ENCODE measurements around the gene ZNF552. TPM values are rescaled to one million over a fixed set of nuclear protein-coding genes. Genes with fewer than 3 reads are reported as not detected.
A peak's percentile ranks its signal among the peaks of the same experiment; 100 is the strongest.
"Not testable (repeated sequence)": the region's sequence is repeated elsewhere in the genome, so short reads cannot be mapped to it uniquely, and the experiment has no call there.

Gene ZNF552
- total RNA-seq (10 to 100 TPM; 10.6 to 21.9 (median 16.3) TPM), polyA plus RNA-seq (10 to 100 TPM; 10.9 to 16.5 TPM), total RNA-seq (19.2 reads per million, percentile 49 among the genes with 10 or more reads in this experiment)

GRCh38 chr19:57814505-57815246 is at the start of gene ZNF552:
TSS of gene ZNF552 (minus strand) at chr19:57814913. CDS start at chr19:57814743, 170 bp downstream.
- ChIA-PET POLR2A (interaction anchor here (0.6 to 1.6 kb wide), 9 partner anchors 13 to 407 kb away, joined by 3 to 8 read pairs (median 3); partner anchors contain the start of genes ZNF417, ZNF586 and ZNF606), CTCF (no interaction called here)
- peaks cover 0 to 2% (median 0%) of the 10 kb centered on the region in 11 donors for H3K9me3 Mint-ChIP-seq
- H3K36me3 Mint-ChIP-seq, result peaks cover 2 to 26% (median 13%) of the 10 kb centered on the region in 5 donors
- intact Hi-C loops (cut with micrococcal nuclease), result loop anchor here (1.0 to 10.0 kb wide), 17 partner anchors 35 to 626 kb away; partner anchors contain the start of genes ZNF416 (in 2 of the 2), ZNF551 (in 2 of the 2), ZNF586 (in 2 of the 2) and ZNF587 (in 2 of the 2)
- H3K9me3 ChIP-seq (ENCODE audit: control insufficient read depth in 2 of 3, low read length in 3 of 3), result no peaks in the 10 kb centered on the region
- ATAC-seq, result peak; percentile 88
- DNase-seq, result peak; percentile 36 to 83 (median 75)
- peak within 1 kb of the TSS; percentile 89 to 97 (median 95) for H3K27ac Mint-ChIP-seq
- no peaks in the 10 kb centered on the region for H3K27me3 Mint-ChIP-seq
- peak within 1 kb of the TSS; percentile 98 for H3K27ac ChIP-seq (ENCODE audit: low read depth, low read length)
- H3K4me3 Mint-ChIP-seq, result peak within 1 kb of the TSS; percentile 93 to 98 (median 96)
- peaks cover 27 to 65% (median 50%) of the 10 kb centered on the region in 7 donors for H3K4me1 Mint-ChIP-seq
- peaks cover 10 to 29% of the 10 kb centered on the region in 2 donors for H3K4me1 ChIP-seq (ENCODE audit: control insufficient read depth in 2 of 2, insufficient read depth in 2 of 2, low read length in 2 of 2)
- H3K36me3 ChIP-seq (ENCODE audit: control insufficient read depth in 2 of 3, insufficient read depth in 3 of 3, low read length in 3 of 3), result peaks cover 0 to 18% (median 0%) of the 10 kb centered on the region in 3 experiments
- no peaks in the 10 kb centered on the region for H3K27me3 ChIP-seq (ENCODE audit: control insufficient read depth in 2 of 2, insufficient read depth in 2 of 2, low read length in 2 of 2)
- peak within 1 kb of the TSS; percentile 81 for H3K4me3 ChIP-seq (ENCODE audit: low read length)

- H3K4me3 Mint-ChIP-seq; H3K4me1 ChIP-seq (ENCODE audit: control insufficient read depth in 2 of 2, insufficient read depth in 2 of 2, low read length in 2 of 2); ATAC-seq; H3K4me3 ChIP-seq (ENCODE audit: low read length); H3K4me1 Mint-ChIP-seq; DNase-seq; H3K27me3 Mint-ChIP-seq; H3K27me3 ChIP-seq (ENCODE audit: control insufficient read depth in 2 of 2, insufficient read depth in 2 of 2, low read length in 2 of 2); H3K27ac Mint-ChIP-seq; H3K27ac ChIP-seq (ENCODE audit: low read depth, low read length); intact Hi-C loops (cut with micrococcal nuclease): not testable (repeated sequence)
- peaks cover 0 to 91% (median 67%) of the 10 kb centered on the region in 11 donors for H3K9me3 Mint-ChIP-seq
- peaks cover 0 to 90% (median 35%) of the 10 kb centered on the region in 3 experiments for H3K36me3 ChIP-seq (ENCODE audit: control insufficient read depth in 2 of 3, insufficient read depth in 3 of 3, low read length in 3 of 3)
- ChIA-PET CTCF (interaction anchor here (0.6 kb wide), 1 partner anchor 63 kb away, joined by 4 read pairs; no protein-coding TSS in a partner anchor), POLR2A (interaction anchor here (1.0 to 1.1 kb wide), 2 partner anchors 10 to 26 kb away, joined by 3 read pairs; partner anchors contain the start of gene ZNF814)
- H3K36me3 Mint-ChIP-seq, result peaks cover 22 to 91% (median 83%) of the 10 kb centered on the region in 5 donors
- H3K9me3 ChIP-seq (ENCODE audit: control insufficient read depth in 2 of 3, low read length in 3 of 3), result peaks cover 0 to 80% (median 30%) of the 10 kb centered on the region in 3 experiments
Measured at GRCh38 chr19:57862351-57862750, 47.6 kb upstream of the ZNF552 start.

- POLR2A ChIA-PET; H3K27me3 Mint-ChIP-seq; intact Hi-C loops (cut with micrococcal nuclease); ATAC-seq; H3K4me3 ChIP-seq (ENCODE audit: low read length); H3K4me3 Mint-ChIP-seq; H3K27ac ChIP-seq (ENCODE audit: low read depth, low read length); H3K27me3 ChIP-seq (ENCODE audit: control insufficient read depth in 2 of 2, insufficient read depth in 2 of 2, low read length in 2 of 2); CTCF ChIA-PET; DNase-seq; H3K27ac Mint-ChIP-seq: not testable (repeated sequence)
- Histone ChIP-seq H3K36me3 (ENCODE audit: control insufficient read depth in 2 of 3, insufficient read depth in 3 of 3, low read length in 3 of 3) (peaks cover 0 to 53% (median 7%) of the 10 kb centered on the region in 3 experiments), H3K9me3 (ENCODE audit: control insufficient read depth in 2 of 3, low read length in 3 of 3) (peaks cover 0 to 21% (median 0%) of the 10 kb centered on the region in 3 experiments), H3K4me1 (ENCODE audit: control insufficient read depth in 2 of 2, insufficient read depth in 2 of 2, low read length in 2 of 2) (peaks cover 7 to 11% of the 10 kb centered on the region in 2 donors)
- Mint-ChIP-seq H3K4me1 (peaks cover 22 to 35% (median 28%) of the 10 kb centered on the region in 7 donors), H3K36me3 (peaks cover 32 to 78% (median 70%) of the 10 kb centered on the region in 5 donors), H3K9me3 (peaks cover 4 to 68% (median 37%) of the 10 kb centered on the region in 11 donors)
Measured at GRCh38 chr19:57854117-57854516, 39.4 kb upstream of the ZNF552 start.

- H3K27ac Mint-ChIP-seq, result peak overlapping the region in 2 of 9 donors; percentile 9 to 60
- DNase-seq; intact Hi-C loops (cut with micrococcal nuclease); H3K27me3 ChIP-seq (ENCODE audit: control insufficient read depth in 2 of 2, insufficient read depth in 2 of 2, low read length in 2 of 2); H3K9me3 ChIP-seq (ENCODE audit: control insufficient read depth in 2 of 3, low read length in 3 of 3); H3K4me3 ChIP-seq (ENCODE audit: low read length); H3K27me3 Mint-ChIP-seq; ATAC-seq; H3K27ac ChIP-seq (ENCODE audit: low read depth, low read length): not testable (repeated sequence)
- H3K4me1 ChIP-seq (ENCODE audit: control insufficient read depth in 2 of 2, insufficient read depth in 2 of 2, low read length in 2 of 2), result peaks cover 7 to 11% of the 10 kb centered on the region in 2 donors
- CTCF ChIA-PET, result interaction anchor here (0.6 kb wide), 1 partner anchor 1526 kb away, joined by 3 read pairs; no protein-coding TSS in a partner anchor
- POLR2A ChIA-PET, result interaction anchor here (0.6 to 1.5 kb wide), 5 partner anchors 11 to 326 kb away, joined by 3 read pairs; partner anchors contain the start of gene ZNF814
- H3K4me3 Mint-ChIP-seq, result peak overlapping the region in 6 of 10 donors; percentile 33 to 94 (median 71)
- H3K4me1 Mint-ChIP-seq, result peaks cover 22 to 32% (median 28%) of the 10 kb centered on the region in 7 donors
- H3K9me3 Mint-ChIP-seq, result peaks cover 4 to 52% (median 29%) of the 10 kb centered on the region in 11 donors
- peaks cover 0 to 36% (median 6%) of the 10 kb centered on the region in 3 experiments for H3K36me3 ChIP-seq (ENCODE audit: control insufficient read depth in 2 of 3, insufficient read depth in 3 of 3, low read length in 3 of 3)
- H3K36me3 Mint-ChIP-seq, result peaks cover 23 to 67% (median 54%) of the 10 kb centered on the region in 5 donors
Measured at GRCh38 chr19:57851812-57852603, 37.3 kb upstream of the ZNF552 start.

GRCh38 chr19:57850553-57851017 is 35.9 kb upstream of the ZNF552 start:
- ATAC-seq (no peak), DNase-seq (no peak)
- no peaks in the 10 kb centered on the region for H3K27me3 ChIP-seq (ENCODE audit: control insufficient read depth in 2 of 2, insufficient read depth in 2 of 2, low read length in 2 of 2)
- ChIA-PET POLR2A (interaction anchor here (0.5 to 1.5 kb wide), 3 partner anchors 38 to 659 kb away, joined by 3 read pairs; partner anchors contain the start of genes ZNF324B and ZNF814), CTCF (no interaction called here)
- H3K9me3 ChIP-seq (ENCODE audit: control insufficient read depth in 2 of 3, low read length in 3 of 3), result peaks cover 0 to 5% (median 0%) of the 10 kb centered on the region in 3 experiments
- Mint-ChIP-seq H3K9me3 (peaks cover 4 to 39% (median 16%) of the 10 kb centered on the region in 11 donors), H3K4me1 (peaks cover 22 to 32% (median 28%) of the 10 kb centered on the region in 7 donors), H3K27ac (peak overlapping the region; percentile 90 to 98 (median 95)), H3K4me3 (peak overlapping the region; percentile 93 to 97 (median 94)), H3K27me3 (no peaks in the 10 kb centered on the region), H3K36me3 (peaks cover 19 to 61% (median 44%) of the 10 kb centered on the region in 5 donors)
- H3K4me1 ChIP-seq (ENCODE audit: control insufficient read depth in 2 of 2, insufficient read depth in 2 of 2, low read length in 2 of 2), result peaks cover 7 to 11% of the 10 kb centered on the region in 2 donors
- intact Hi-C loops (cut with micrococcal nuclease), result no loop called here
- H3K4me3 ChIP-seq (ENCODE audit: low read length), result peak overlapping the region; percentile 72
- H3K27ac ChIP-seq (ENCODE audit: low read depth, low read length), result peak overlapping the region; percentile 92
- H3K36me3 ChIP-seq (ENCODE audit: control insufficient read depth in 2 of 3, insufficient read depth in 3 of 3, low read length in 3 of 3), result peaks cover 0 to 22% (median under 1%) of the 10 kb centered on the region in 3 experiments

All from naive thymus-derived CD4-positive, alpha-beta T cell (primary cell).